Measurements from ENCODE around the gene MAL. TPM values are rescaled to one million over a fixed set of nuclear protein-coding genes. Genes with fewer than 3 reads are reported as not detected.

Gene MAL
- total RNA-seq, 4 donors from 2014 or later, result 6.5 to 29.4 (median 11.8) TPM

DNA sequence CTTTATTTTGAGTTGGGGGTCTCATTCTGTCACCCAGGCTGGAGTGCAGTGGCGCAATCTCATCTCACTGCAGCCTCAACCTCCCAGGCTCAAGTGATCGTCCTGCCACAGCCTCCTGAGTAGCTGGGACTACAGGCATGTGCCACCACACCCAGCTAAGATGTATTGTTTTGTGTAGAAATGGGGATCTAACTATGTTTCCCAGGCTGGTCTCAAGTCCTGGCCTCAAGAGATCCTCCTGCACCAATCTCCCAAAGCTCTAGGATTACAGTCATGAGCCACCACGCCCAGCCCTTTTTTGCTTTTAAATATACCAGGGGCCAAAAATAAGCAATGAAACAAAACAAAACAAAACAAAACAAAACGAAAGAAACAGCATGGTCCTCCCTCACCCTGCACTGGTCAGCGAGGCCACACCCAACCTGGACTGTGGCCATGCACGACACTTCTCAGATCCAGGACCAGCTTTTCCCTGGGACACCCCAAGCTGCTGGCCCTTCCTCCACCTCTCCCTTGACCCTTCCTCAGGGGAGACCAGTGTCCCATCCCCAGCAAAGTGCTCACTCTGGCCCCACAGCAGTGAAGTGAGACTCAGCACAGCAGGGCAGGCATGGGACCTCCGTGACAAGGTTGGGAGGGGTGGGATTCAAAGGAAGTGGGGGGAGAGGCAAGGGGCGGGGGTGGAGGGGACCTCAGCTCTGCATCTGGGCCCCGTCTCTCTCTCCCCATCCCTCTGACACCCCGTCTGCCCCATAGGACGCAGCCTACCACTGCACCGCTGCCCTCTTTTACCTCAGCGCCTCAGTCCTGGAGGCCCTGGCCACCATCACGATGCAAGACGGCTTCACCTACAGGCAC is 23.5 kb downstream of the MAL start:
- no peaks in the 10 kb centered on the region for H3K9me3 ChIP-seq
- TF ChIP-seq POLR2A (IDR thresholded peaks at IDR 0.05) (no peak), POLR2AphosphoS5 (IDR thresholded peaks at IDR 0.05) (no peak)
- TF ChIP-seq, protein P1, sequence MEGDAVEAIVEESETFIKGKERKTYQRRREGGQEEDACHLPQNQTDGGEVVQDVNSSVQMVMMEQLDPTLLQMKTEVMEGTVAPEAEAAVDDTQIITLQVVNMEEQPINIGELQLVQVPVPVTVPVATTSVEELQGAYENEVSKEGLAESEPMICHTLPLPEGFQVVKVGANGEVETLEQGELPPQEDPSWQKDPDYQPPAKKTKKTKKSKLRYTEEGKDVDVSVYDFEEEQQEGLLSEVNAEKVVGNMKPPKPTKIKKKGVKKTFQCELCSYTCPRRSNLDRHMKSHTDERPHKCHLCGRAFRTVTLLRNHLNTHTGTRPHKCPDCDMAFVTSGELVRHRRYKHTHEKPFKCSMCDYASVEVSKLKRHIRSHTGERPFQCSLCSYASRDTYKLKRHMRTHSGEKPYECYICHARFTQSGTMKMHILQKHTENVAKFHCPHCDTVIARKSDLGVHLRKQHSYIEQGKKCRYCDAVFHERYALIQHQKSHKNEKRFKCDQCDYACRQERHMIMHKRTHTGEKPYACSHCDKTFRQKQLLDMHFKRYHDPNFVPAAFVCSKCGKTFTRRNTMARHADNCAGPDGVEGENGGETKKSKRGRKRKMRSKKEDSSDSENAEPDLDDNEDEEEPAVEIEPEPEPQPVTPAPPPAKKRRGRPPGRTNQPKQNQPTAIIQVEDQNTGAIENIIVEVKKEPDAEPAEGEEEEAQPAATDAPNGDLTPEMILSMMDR (IDR thresholded peaks at IDR 0.05), result no peak
- WGBS, result 80% methylated on average over 13 of the region's 15 CpGs
- no peak overlapping the region for H3K4me3 ChIP-seq
- DNase-seq (ENCODE audit: low spot score in 2 of 2), result no peak
- no peak overlapping the region for H3K27ac ChIP-seq
- H3K4me1 ChIP-seq, result no peaks in the 10 kb centered on the region
- H3K27me3 ChIP-seq, result peaks cover 28% of the 10 kb centered on the region
- no peaks in the 10 kb centered on the region for H3K36me3 ChIP-seq

DNA sequence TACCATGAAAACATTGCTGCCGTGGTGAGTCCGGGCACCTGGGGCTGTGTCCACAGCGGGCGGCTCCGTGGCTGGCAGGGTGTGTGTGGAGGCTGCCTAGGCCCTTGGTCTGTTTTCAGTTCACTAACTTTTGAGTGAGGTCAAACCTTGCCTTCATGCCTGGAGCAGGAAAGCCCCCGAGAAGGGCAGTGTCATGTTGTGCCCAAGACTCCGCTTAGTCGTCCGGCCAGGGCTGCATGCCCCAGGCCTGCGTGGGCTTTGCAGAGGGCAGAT is 24.1 kb downstream of the MAL start:
- H3K4me1 ChIP-seq, result no peaks in the 10 kb centered on the region
- no peaks in the 10 kb centered on the region for H3K9me3 ChIP-seq
- H3K4me3 ChIP-seq, result no peak overlapping the region
- peaks cover 28% of the 10 kb centered on the region for H3K27me3 ChIP-seq
- no peak for TF ChIP-seq EP300 (IDR thresholded peaks at IDR 0.05)
- TF ChIP-seq, protein P1 (IDR thresholded peaks at IDR 0.05), result no peak
- no peak for TF ChIP-seq POLR2A (IDR thresholded peaks at IDR 0.05)
- TF ChIP-seq POLR2AphosphoS5 (IDR thresholded peaks at IDR 0.05), result no peak
- H3K27ac ChIP-seq, result no peak overlapping the region
- no peaks in the 10 kb centered on the region for H3K36me3 ChIP-seq
- no peak for DNase-seq (ENCODE audit: low spot score in 2 of 2)
- WGBS, result 93% methylated on average over 5 of the region's 10 CpGs

- WGBS, result 71% methylated on average over 2 of the region's 6 CpGs
- Histone ChIP-seq H3K27me3 (peaks cover 28% of the 10 kb centered on the region), H3K27ac (no peak overlapping the region), H3K36me3 (no peaks in the 10 kb centered on the region), H3K4me3 (no peak overlapping the region), H3K9me3 (no peaks in the 10 kb centered on the region), H3K4me1 (no peaks in the 10 kb centered on the region)
- no peak for DNase-seq (ENCODE audit: low spot score in 2 of 2)
- TF ChIP-seq POLR2A (IDR thresholded peaks at IDR 0.05), result no peak
- no peak for TF ChIP-seq POLR2AphosphoS5 (IDR thresholded peaks at IDR 0.05)
- TF ChIP-seq, protein P1 (IDR thresholded peaks at IDR 0.05), result no peak
- TF ChIP-seq EP300 (IDR thresholded peaks at IDR 0.05), result no peak
Measured at GRCh38 chr2:95049961-95050360, 24.5 kb downstream of the MAL start.

- H3K4me3 ChIP-seq, result no peak overlapping the region
- no peaks in the 10 kb centered on the region for H3K9me3 ChIP-seq
- H3K36me3 ChIP-seq, result no peaks in the 10 kb centered on the region
- H3K27me3 ChIP-seq, result peaks cover 29% of the 10 kb centered on the region
- TF ChIP-seq POLR2AphosphoS5 (IDR thresholded peaks at IDR 0.05), result no peak
- no peak for DNase-seq (ENCODE audit: low spot score in 2 of 2)
- no peaks in the 10 kb centered on the region for H3K4me1 ChIP-seq
- H3K27ac ChIP-seq, result no peak overlapping the region
- 46% methylated on average over 7 of the region's 7 CpGs for WGBS
Measured at GRCh38 chr2:95050385-95051300, 25.1 kb downstream of the MAL start.

- H3K9me3 ChIP-seq, result no peaks in the 10 kb centered on the region
- no peak overlapping the region for H3K4me3 ChIP-seq
- H3K27me3 ChIP-seq, result peaks cover 31% of the 10 kb centered on the region
- TF ChIP-seq POLR2AphosphoS5 (IDR thresholded peaks at IDR 0.05) (no peak), POLR2A (IDR thresholded peaks at IDR 0.05) (no peak), EP300 (IDR thresholded peaks at IDR 0.05) (no peak)
- TF ChIP-seq, protein P1 (IDR thresholded peaks at IDR 0.05), result no peak
- no peaks in the 10 kb centered on the region for H3K36me3 ChIP-seq
- H3K27ac ChIP-seq, result no peak overlapping the region
- DNase-seq (ENCODE audit: low spot score in 2 of 2), result no peak
- H3K4me1 ChIP-seq, result no peaks in the 10 kb centered on the region
- WGBS, result 83% methylated on average over 10 of the region's 10 CpGs
Measured at GRCh38 chr2:95051626-95052025, 26.1 kb downstream of the MAL start.

Measured in suprapubic skin (tissue), 4 donors.